K562 (cell line): ENCODE data around the gene VCAN. TPM values are rescaled to one million over a fixed set of nuclear protein-coding genes. Genes with fewer than 3 reads are reported as not detected.
A peak's percentile ranks its signal among the peaks of the same experiment; 100 is the strongest.

Experiments
- ATAC-seq: fragments of 200-7000 bp; cut with Tn5 transposase; 3 replicates; pipeline ENCODE4 v1.9.1; 2020; ENCODE audit warnings: moderate library complexity
- BruUV-seq: library from RNA; stranded (reverse); fragments of 400-500 nt; replicated peaks from 2 replicates; lab custom pipeline; 2021; lab: Mats Ljungman, UMichigan
- CTCF ChIA-PET: fragments of 300-600 bp; formaldehyde crosslinking; extraction: SDS; loops from one replicate; lab custom pipeline; 2021; ENCODE audit warnings: low intra/inter-chr PET ratio; lab: Yijun Ruan, JAX
- POLR2A ChIA-PET: fragments of 300-600, 350-650 bp; sonication (Branson Sonifier 250); formaldehyde crosslinking; extraction: SDS; loops from one replicate; lab custom pipeline; 2021; ENCODE audit warnings: antibody characterized with exemption, inconsistent platforms; lab: Yijun Ruan, JAX
- DNase-seq, 4 experiments: peaks; one replicate each; pipeline versions ENCODE4 v3.0.0 to v3.0.0-alpha.2; 2011 to 2018; ENCODE audit warnings: low spot score in 3 of 4, mixed read lengths in 3 of 4; ENCODE audit errors: extremely low read depth in 1 of 4
- FAIRE-seq: peaks from 2 replicates; lab custom pipeline; 2011; peaks lifted over from hg19 to GRCh38; lab: Jason Lieb, UNC
- H2AFZ ChIP-seq: 2 replicates; pipeline ENCODE4 v1.6.0; 2011; ENCODE audit warnings: low read depth, low read length, control low read depth, inconsistent platforms
- H3K27ac ChIP-seq: fragments of 200-600 bp; 3 replicates; pipeline ENCODE4 v1.8.0; 2011; ENCODE audit warnings: low read depth, mild to moderate bottlenecking, control low read depth, inconsistent platforms, low read length, moderate library complexity, mixed read lengths; ENCODE audit errors: extremely low read depth
- H3K27me3 ChIP-seq, 2 experiments: fragments of 300-600 bp in 1 of 2; 2 replicates in 1 of 2; 3 replicates in 1 of 2; pipeline versions ENCODE4 v1.6.0 to v1.8.0; 2011; ENCODE audit warnings: inconsistent platforms in 2 of 2, low read length in 2 of 2, mild to moderate bottlenecking in 1 of 2, mixed read lengths in 1 of 2, moderate library complexity in 1 of 2; ENCODE audit not compliant: control insufficient read depth in 2 of 2, insufficient read depth in 2 of 2
- H3K36me3 ChIP-seq: fragments of 300-600 bp; 3 replicates; pipeline ENCODE4 v1.8.0; 2011; ENCODE audit warnings: mild to moderate bottlenecking, low read length, inconsistent platforms; ENCODE audit not compliant: control insufficient read depth, insufficient read depth
- H3K4me1 ChIP-seq, 2 experiments: fragments of 200-600 bp in 1 of 2; replicated peaks in 1 of 2; 2 replicates in 1 of 2; 3 replicates in 1 of 2; pipeline versions ENCODE4 v1.5.1 to v1.8.0; 2011; ENCODE audit warnings: inconsistent platforms in 2 of 2, low read length in 2 of 2, mild to moderate bottlenecking in 1 of 2, mixed read lengths in 1 of 2, moderate library complexity in 1 of 2; ENCODE audit not compliant: control insufficient read depth in 2 of 2, insufficient read depth in 2 of 2
- H3K4me2 ChIP-seq: 2 replicates; pipeline ENCODE4 v1.6.1; 2011; ENCODE audit warnings: low read length, control low read depth, inconsistent platforms, mixed read lengths; ENCODE audit not compliant: insufficient read depth
- H3K4me3 ChIP-seq: fragments of 200-600 bp; sonication (generic), shearing (Covaris generic); 2 replicates; pipeline ENCODE4 v1.5.1; 2016; ENCODE audit warnings: control low read depth, inconsistent platforms
- H3K79me2 ChIP-seq: fragments of 200-600 bp; 3 replicates; pipeline ENCODE4 v1.8.0; 2011; ENCODE audit warnings: low read length, inconsistent platforms; ENCODE audit not compliant: control insufficient read depth, insufficient read depth
- H3K9ac ChIP-seq, 2 experiments: 2 replicates each; pipeline versions ENCODE4 v1.6.0 to v1.6.1; 2011; ENCODE audit warnings: low read depth in 2 of 2, low read length in 2 of 2, control low read depth in 1 of 2, inconsistent platforms in 1 of 2, mild to moderate bottlenecking in 1 of 2, mixed read lengths in 1 of 2; ENCODE audit not compliant: insufficient read depth in 1 of 2
- H3K9me1 ChIP-seq: one replicate; pipeline ENCODE4 v1.6.0; 2011; ENCODE audit warnings: inconsistent platforms, mild to moderate bottlenecking, low read length, moderate library complexity; ENCODE audit not compliant: control insufficient read depth, insufficient read depth
- H3K9me3 ChIP-seq: replicated peaks from 2 replicates; pipeline ENCODE4 v1.5.1; 2011; ENCODE audit warnings: low read depth, low read length, inconsistent platforms; ENCODE audit not compliant: control insufficient read depth, insufficient read depth
- H4K20me1 ChIP-seq: replicated peaks from 2 replicates; pipeline ENCODE4 v1.6.1; 2011; ENCODE audit warnings: low read length, inconsistent platforms, mixed read lengths; ENCODE audit not compliant: control insufficient read depth, insufficient read depth
- MCM2 ChIP-seq: fragments of 450-650 bp; IDR thresholded peaks from 2 replicates; pipeline ENCODE4 v1.6.1; 2017; ENCODE audit warnings: low read depth, mild to moderate bottlenecking
- NFIC ChIP-seq: fragments of 450-650 bp; IDR thresholded peaks from 2 replicates; pipeline ENCODE4 v1.6.1; 2017; ENCODE audit warnings: mild to moderate bottlenecking, inconsistent platforms
- PRDM10 ChIP-seq: fragments of 450-650 bp; IDR thresholded peaks from 2 replicates; pipeline ENCODE4 v1.6.1; 2018; ENCODE audit not compliant: partially characterized antibody
- RCOR1 ChIP-seq, 2 experiments: IDR thresholded peaks; 2 replicates each; pipeline ENCODE4 v1.6.1; 2012; ENCODE audit warnings: low read depth in 2 of 2, low read length in 2 of 2, borderline replicate concordance in 1 of 2, improper control_type of control experiment in 1 of 2
- in situ Hi-C: fragments of 300-500 bp; cut with MboI; formaldehyde crosslinking; loops from 4 replicates; pipeline ENCODE4 v1.15.0; 2018; ENCODE audit warnings: inconsistent platforms, mixed read lengths
- intact Hi-C: fragments of 100-400 bp; cut with micrococcal nuclease; formaldehyde crosslinking; loops from 2 replicates; pipeline ENCODE4 v1.14.2; 2022
- polyA plus RNA-seq, 8 experiments: library from polyadenylated mRNA; depleted of rRNA in 4 of 8; stranded (reverse) in 5 of 8; unstranded in 3 of 8; fragments of >200 nt; fragmentation: Nextera tagmentation in 2 of 8; fragmentation: Illumina TruSeq in 1 of 8; extraction: Ambion mirVana in 2 of 8; extraction: Trizol in 1 of 8; gene quantifications; 2 replicates each; pipeline versions ENCODE4 v1.2.1 to v1.2.3, GENCODE V29; 2011 to 2014; ENCODE audit warnings: inconsistent platforms in 1 of 8, missing spikeins in 1 of 8
- total RNA-seq, 7 experiments: library from RNA; depleted of rRNA in 6 of 7; stranded (reverse); fragments of >200 nt in 6 of 7; fragmentation: Illumina TruSeq in 2 of 7; extraction: Trizol in 2 of 7; gene quantifications; 2 replicates each; pipeline versions ENCODE4 v1.2.1 to v1.2.3, GENCODE V29; 2011 to 2021; ENCODE audit warnings: low replicate concordance in 1 of 7

VCAN gene
- total and polyA plus RNA-seq, 9 of the 15 experiments (the other 6 are each of a cell fraction or from before 2014, with no cell fraction given): 0.01 to 0.33 (median 0.05) TPM

- TF ChIP-seq NFIC (peak; percentile 71), RCOR1 (IDR thresholded peaks at IDR 0.05; ENCODE audit: borderline replicate concordance in 1 of 2, low read depth in 2 of 2, low read length in 2 of 2) (peak in 1 of 2 experiments; percentile 60; a peak in 2 of 4 replicates), MCM2 (no peak)
These were observed 105.6 kb downstream of the VCAN start (continued) for GRCh38 chr5:83577036-83577636.

GRCh38 chr5:83583859-83584258 lies 112.3 kb downstream of the VCAN start:
- Histone ChIP-seq H4K20me1 (no peaks in the 10 kb centered on the region), H3K9ac (no peak overlapping the region), H2AFZ (no peak overlapping the region), H3K27ac (no peak overlapping the region), H3K27me3 (no peaks in the 10 kb centered on the region), H3K4me1 (no peaks in the 10 kb centered on the region), H3K79me2 (no peaks in the 10 kb centered on the region), H3K4me3 (no peak overlapping the region), H3K9me1 (no peaks in the 10 kb centered on the region), H3K9me3 (no peaks in the 10 kb centered on the region), H3K36me3 (no peaks in the 10 kb centered on the region), H3K4me2 (no peak overlapping the region)
- DNase-seq (no peak), FAIRE-seq (no peak), ATAC-seq (no peak)
- BruUV-seq: no TSS peak
- intact Hi-C loops: no loop called here
- CTCF ChIA-PET: no interaction called here
- no peak for TF ChIP-seq PRDM10
- POLR2A ChIA-PET: no interaction called here
- in situ Hi-C loops: no loop called here
